H1 (cell line): ENCODE data around the gene TMTC2. TPM values are rescaled to one million over a fixed set of nuclear protein-coding genes. Genes with fewer than 3 reads are reported as not detected.

Source experiments
- CBX8 ChIP-seq: fragments of 300-800, 300-1000 bp; sonication (generic); IDR thresholded peaks from 2 replicates; pipeline ENCODE4 v1.7.1; 2016; ENCODE audit warnings: low read depth, low read length, borderline replicate concordance
- HDAC6 ChIP-seq: IDR thresholded peaks from one replicate; pipeline ENCODE4 v1.7.1; 2012; ENCODE audit warnings: low read depth, mild to moderate bottlenecking, inconsistent platforms, low read length, moderate library complexity
- SUZ12 ChIP-seq: fragments of 200-600 bp; sonication (generic); IDR thresholded peaks from 2 replicates; pipeline ENCODE4 v1.6.1; 2012; ENCODE audit warnings: mild to moderate bottlenecking, inconsistent platforms, low read length, moderate library complexity, mixed read lengths
- polyA plus RNA-seq, 7 experiments: library from polyadenylated mRNA; depleted of rRNA in 3 of 7; stranded (reverse) in 5 of 7; unstranded in 2 of 7; fragments of >200 nt in 5 of 7; fragments of 200-250 nt in 2 of 7; gene quantifications; 1 replicate in 5 of 7; 2 replicates in 1 of 7; 4 replicates in 1 of 7; pipeline versions ENCODE4 v1.2.1 to v1.2.3, GENCODE V29; 2011 to 2013; ENCODE audit warnings: missing spikeins in 2 of 7, mixed read lengths in 2 of 7
- total RNA-seq: library from RNA; stranded (reverse); fragmentation: NEBNext Ultra II Directional; extraction: Animal tissue kit (Norgen Biotek cat#: 25700); gene quantifications from 2 replicates; pipeline ENCODE4 v1.2.1, GENCODE V29; 2021

The TMTC2 gene
- total and polyA plus RNA-seq, 2 of the 8 experiments (the other 6 are each of a cell fraction or from before 2014, with no cell fraction given) = 2.3 to 3.9 TPM

GRCh38 chr12:82896979-82897378, 210.3 kb downstream of the TMTC2 start (continued):
- TF ChIP-seq HDAC6 = no peak
- no peak for TF ChIP-seq SUZ12
- no peak for TF ChIP-seq CBX8
